Mesendoderm (in vitro differentiated cells): ENCODE results near the gene HAUS3. TPM values are rescaled to one million over a fixed set of nuclear protein-coding genes. Genes with fewer than 3 reads are reported as not detected.

Source experiments
- small RNA-seq: library from polyadenylated mRNA; stranded (forward); fragments of <200 nt; extraction: miRNeasy Mini kit (QIAGEN cat#:217004); gene quantifications from one replicate; pipeline ENCODE3, GENCODE V24; 2013; ENCODE audit not compliant: insufficient read depth

Gene HAUS3

Small RNA genes within 50 kb of the gene (small RNA-seq; reads per million reads assigned to genes)
- gene COX6B1P5: not detected
